ENCODE results near the gene ANKRD24.
"Not testable (repeated sequence)": the region's sequence is repeated elsewhere in the genome, so short reads cannot be mapped to it uniquely, and the experiment has no call there.

DNA sequence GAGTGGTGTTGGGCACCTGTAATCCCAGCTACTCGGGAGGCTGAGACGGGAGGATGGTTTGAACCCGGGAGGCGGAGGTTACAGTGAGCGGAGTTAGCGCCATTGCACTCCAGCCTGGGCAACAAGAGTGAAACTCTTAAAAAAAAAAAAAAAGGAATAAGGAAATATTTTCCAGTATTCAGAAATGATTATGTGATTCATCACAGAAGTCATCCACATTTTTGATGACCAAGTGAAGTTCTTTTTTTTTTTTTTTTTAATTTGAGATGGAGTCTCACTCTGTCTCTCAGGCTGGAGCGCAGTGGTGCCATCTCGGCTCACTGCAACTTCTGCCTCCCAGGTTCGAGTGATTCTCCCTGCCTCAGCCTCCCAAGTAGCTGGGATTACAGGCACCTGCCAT, 47.1 kb upstream of the ANKRD24 start:
- TF ChIP-seq, protein P1, sequence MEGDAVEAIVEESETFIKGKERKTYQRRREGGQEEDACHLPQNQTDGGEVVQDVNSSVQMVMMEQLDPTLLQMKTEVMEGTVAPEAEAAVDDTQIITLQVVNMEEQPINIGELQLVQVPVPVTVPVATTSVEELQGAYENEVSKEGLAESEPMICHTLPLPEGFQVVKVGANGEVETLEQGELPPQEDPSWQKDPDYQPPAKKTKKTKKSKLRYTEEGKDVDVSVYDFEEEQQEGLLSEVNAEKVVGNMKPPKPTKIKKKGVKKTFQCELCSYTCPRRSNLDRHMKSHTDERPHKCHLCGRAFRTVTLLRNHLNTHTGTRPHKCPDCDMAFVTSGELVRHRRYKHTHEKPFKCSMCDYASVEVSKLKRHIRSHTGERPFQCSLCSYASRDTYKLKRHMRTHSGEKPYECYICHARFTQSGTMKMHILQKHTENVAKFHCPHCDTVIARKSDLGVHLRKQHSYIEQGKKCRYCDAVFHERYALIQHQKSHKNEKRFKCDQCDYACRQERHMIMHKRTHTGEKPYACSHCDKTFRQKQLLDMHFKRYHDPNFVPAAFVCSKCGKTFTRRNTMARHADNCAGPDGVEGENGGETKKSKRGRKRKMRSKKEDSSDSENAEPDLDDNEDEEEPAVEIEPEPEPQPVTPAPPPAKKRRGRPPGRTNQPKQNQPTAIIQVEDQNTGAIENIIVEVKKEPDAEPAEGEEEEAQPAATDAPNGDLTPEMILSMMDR (conservative IDR thresholded peaks at IDR 0.05; ENCODE audit: low read length) = not testable (repeated sequence)
- TF ChIP-seq EZH2phosphoT487 (IDR thresholded peaks at IDR 0.05; ENCODE audit: borderline replicate concordance) = not testable (repeated sequence)
